ENCODE data around the gene SS18L1.

SS18L1 gene

GRCh38 chr20:62162765-62163484 lies 19.4 kb downstream of the SS18L1 start:
- Mint-ChIP-seq H3K36me3 (ENCODE audit: low read depth) (peaks cover 22% of the 10 kb centered on the region), H3K27me3 (ENCODE audit: low read depth) (no peaks in the 10 kb centered on the region), H3K27ac (no peak overlapping the region)

GRCh38 chr20:62163485-62163865 lies 19.9 kb downstream of the SS18L1 start:
- H3K4me1 Mint-ChIP-seq, result no peaks in the 10 kb centered on the region
- no peaks in the 10 kb centered on the region for H3K27me3 Mint-ChIP-seq (ENCODE audit: low read depth)
- H3K9me3 Mint-ChIP-seq, result no peaks in the 10 kb centered on the region
- no peak overlapping the region for H3K4me3 Mint-ChIP-seq
- H3K36me3 Mint-ChIP-seq (ENCODE audit: low read depth), result peaks cover 27% of the 10 kb centered on the region
- no peak for TF ChIP-seq CTCF (IDR thresholded peaks at IDR 0.05; ENCODE audit: unreplicated experiment in 3 of 3)
- H3K27ac Mint-ChIP-seq, result no peak overlapping the region

More at GRCh38 chr20:62162765-62163484, 19.4 kb downstream of the SS18L1 start:
- H3K4me1 Mint-ChIP-seq, result no peaks in the 10 kb centered on the region
- no peak overlapping the region for H3K4me3 Mint-ChIP-seq
- TF ChIP-seq CTCF (IDR thresholded peaks at IDR 0.05; ENCODE audit: unreplicated experiment in 3 of 3), result no peak
- no peaks in the 10 kb centered on the region for H3K9me3 Mint-ChIP-seq

DNA sequence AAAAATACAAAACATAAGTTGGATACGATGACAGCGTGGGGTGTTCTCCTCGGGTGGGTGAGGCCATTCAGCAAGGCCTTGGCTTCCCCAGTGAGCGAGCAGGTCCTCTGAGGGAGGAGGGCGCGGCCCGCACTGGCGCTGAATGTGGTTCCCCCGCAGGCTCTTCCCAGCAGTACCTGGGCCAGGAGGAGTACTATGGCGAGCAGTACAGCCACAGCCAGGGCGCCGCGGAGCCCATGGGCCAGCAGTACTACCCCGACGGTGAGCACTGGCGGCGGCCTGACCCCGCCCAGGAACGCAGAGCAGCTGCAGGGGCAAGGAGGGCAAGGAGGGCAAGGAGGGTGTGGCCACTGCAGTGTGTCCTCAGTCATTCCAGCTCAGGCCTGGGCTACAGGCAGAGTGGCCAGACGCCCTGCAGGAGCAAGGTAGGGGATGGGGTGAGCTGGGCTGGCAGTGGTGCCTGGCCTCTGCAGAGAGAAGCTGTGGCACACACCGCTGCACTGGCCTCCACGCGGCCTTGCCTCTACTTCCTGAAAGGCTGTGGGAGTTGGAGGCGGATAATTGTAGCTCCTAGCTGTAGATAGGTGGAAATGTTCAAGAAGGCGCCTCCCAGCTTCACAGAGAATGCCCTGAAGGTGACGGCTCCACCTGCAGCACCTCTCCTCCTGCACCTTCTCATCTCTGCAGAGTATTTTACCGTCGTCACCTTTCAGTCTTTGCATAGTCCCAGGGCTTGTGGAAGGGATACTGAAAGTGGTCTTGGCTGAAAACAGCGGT lies 20.6 kb downstream of the SS18L1 start:
- no peak for TF ChIP-seq CTCF (IDR thresholded peaks at IDR 0.05; ENCODE audit: unreplicated experiment in 3 of 3)
- Mint-ChIP-seq H3K4me1 (no peaks in the 10 kb centered on the region), H3K27me3 (ENCODE audit: low read depth) (no peaks in the 10 kb centered on the region), H3K36me3 (ENCODE audit: low read depth) (peaks cover 27% of the 10 kb centered on the region), H3K4me3 (no peak overlapping the region), H3K27ac (no peak overlapping the region), H3K9me3 (no peaks in the 10 kb centered on the region)

DNA sequence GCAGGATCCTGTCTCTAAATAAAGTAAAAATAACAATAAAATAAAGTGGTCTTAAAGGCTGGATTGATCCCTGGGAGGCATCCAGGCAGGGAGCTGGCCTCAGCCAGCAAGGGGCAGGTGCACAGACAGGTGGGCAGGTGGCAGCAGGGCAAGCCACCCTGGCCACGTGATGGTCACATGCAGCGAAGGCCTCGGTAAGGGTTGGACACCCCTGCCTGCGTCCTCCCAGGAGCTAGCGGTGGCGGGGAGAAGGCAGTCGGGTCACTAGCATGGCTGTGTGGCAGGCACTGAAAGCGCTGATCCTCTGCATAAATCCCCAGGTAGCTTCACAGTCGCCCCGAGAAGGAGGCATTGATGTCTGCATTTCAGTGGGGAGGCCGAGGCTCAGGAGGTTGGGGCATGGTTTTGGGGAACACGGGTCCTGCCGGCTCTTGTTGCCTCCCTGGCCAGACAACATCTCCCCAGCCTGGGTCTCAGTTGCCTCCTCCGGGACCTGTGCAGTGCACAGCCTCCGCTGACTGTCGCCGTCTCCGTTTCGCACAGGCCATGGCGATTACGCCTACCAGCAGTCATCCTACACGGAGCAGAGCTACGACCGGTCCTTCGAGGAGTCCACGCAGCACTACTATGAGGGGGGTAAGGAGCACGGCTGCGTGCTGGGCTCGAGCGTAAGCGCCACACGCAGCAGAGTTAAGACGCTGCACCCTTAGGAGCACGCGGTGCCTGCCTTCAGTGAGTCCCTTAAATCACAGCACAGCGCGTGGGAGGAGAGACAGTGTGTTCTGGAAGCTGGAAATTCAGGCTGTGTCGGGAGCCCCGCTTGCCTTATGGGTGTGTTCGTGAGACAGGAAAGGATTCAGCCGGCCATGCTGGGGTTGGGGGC lies 21.6 kb downstream of the SS18L1 start:
- H3K27ac Mint-ChIP-seq, result no peak overlapping the region
- no peaks in the 10 kb centered on the region for H3K27me3 Mint-ChIP-seq (ENCODE audit: low read depth)
- H3K4me3 Mint-ChIP-seq, result no peak overlapping the region
- no peak for TF ChIP-seq CTCF (IDR thresholded peaks at IDR 0.05; ENCODE audit: unreplicated experiment in 3 of 3)
- no peaks in the 10 kb centered on the region for H3K9me3 Mint-ChIP-seq
- no peaks in the 10 kb centered on the region for H3K4me1 Mint-ChIP-seq
- H3K36me3 Mint-ChIP-seq (ENCODE audit: low read depth), result peaks cover 27% of the 10 kb centered on the region

GRCh38 chr20:62165762-62166399 lies 22.3 kb downstream of the SS18L1 start:
- peaks cover 22% of the 10 kb centered on the region for H3K36me3 Mint-ChIP-seq (ENCODE audit: low read depth)
- no peak overlapping the region for H3K27ac Mint-ChIP-seq
- no peaks in the 10 kb centered on the region for H3K9me3 Mint-ChIP-seq
- TF ChIP-seq CTCF (IDR thresholded peaks at IDR 0.05; ENCODE audit: unreplicated experiment in 3 of 3), result no peak
- no peaks in the 10 kb centered on the region for H3K27me3 Mint-ChIP-seq (ENCODE audit: low read depth)
- no peak overlapping the region for H3K4me3 Mint-ChIP-seq
- no peaks in the 10 kb centered on the region for H3K4me1 Mint-ChIP-seq
